ENCODE measurements around the gene C2CD4A.
"Not testable (repeated sequence)": the region's sequence is repeated elsewhere in the genome, so short reads cannot be mapped to it uniquely, and the experiment has no call there.

C2CD4A gene

GRCh38 chr15:62035256-62035924, 31.4 kb upstream of the C2CD4A start:
- H3K9ac ChIP-seq (ENCODE audit: low read depth, low read length, poor library complexity, severe bottlenecking): no peak overlapping the region
- H3K36me3 ChIP-seq (ENCODE audit: insufficient read depth, low read length): peaks cover 35% of the 10 kb centered on the region
- H3K27me3 ChIP-seq (ENCODE audit: insufficient read depth, low read length, poor library complexity, severe bottlenecking): no peaks in the 10 kb centered on the region
- H2AFZ ChIP-seq (ENCODE audit: low read length): no peak overlapping the region
- H3K4me3 ChIP-seq (ENCODE audit: low read length, poor library complexity, severe bottlenecking): no peak overlapping the region
- no peaks in the 10 kb centered on the region for H4K20me1 ChIP-seq (ENCODE audit: insufficient read depth, low read length, poor library complexity, severe bottlenecking)
- no peaks in the 10 kb centered on the region for H3F3A ChIP-seq (ENCODE audit: low read depth)
- H3K4me2 ChIP-seq (ENCODE audit: low read depth, low read length, poor library complexity, severe bottlenecking): no peak overlapping the region
- H3K4me1 ChIP-seq (ENCODE audit: insufficient read depth, low read length, poor library complexity, severe bottlenecking): no peaks in the 10 kb centered on the region
- H3K79me2 ChIP-seq (ENCODE audit: insufficient read depth, low read length): no peaks in the 10 kb centered on the region; the same call in 1 of the 2 replicates
- no peak for TF ChIP-seq EZH2phosphoT487 (IDR thresholded peaks at IDR 0.05; ENCODE audit: borderline replicate concordance)
- no peak for TF ChIP-seq CTCF (conservative IDR thresholded peaks at IDR 0.05; ENCODE audit: low read length)
- H3K9me2 ChIP-seq (replicated peaks; ENCODE audit: low read depth, low read length): no peaks in the 10 kb centered on the region
- no peaks in the 10 kb centered on the region for H3K9me3 ChIP-seq (ENCODE audit: insufficient read depth, low read depth, low read length)

GRCh38 chr15:62046078-62046743, 20.6 kb upstream of the C2CD4A start:
- no peaks in the 10 kb centered on the region for H3K9me3 ChIP-seq (ENCODE audit: insufficient read depth, low read depth, low read length)
- H4K20me1 ChIP-seq (ENCODE audit: insufficient read depth, low read length, poor library complexity, severe bottlenecking): peaks cover 24% of the 10 kb centered on the region
- H3K4me2 ChIP-seq (ENCODE audit: low read depth, low read length, poor library complexity, severe bottlenecking): peak overlapping the region; percentile 39
- peaks cover 12% of the 10 kb centered on the region for H3K4me1 ChIP-seq (ENCODE audit: insufficient read depth, low read length, poor library complexity, severe bottlenecking)
- H3K9me2 ChIP-seq (replicated peaks; ENCODE audit: low read depth, low read length): no peaks in the 10 kb centered on the region
- H2AFZ ChIP-seq (ENCODE audit: low read length): no peak overlapping the region
- TF ChIP-seq EZH2phosphoT487 (IDR thresholded peaks at IDR 0.05; ENCODE audit: borderline replicate concordance) (no peak), CTCF (conservative IDR thresholded peaks at IDR 0.05; ENCODE audit: low read length) (no peak)
- H3K9ac ChIP-seq (ENCODE audit: low read depth, low read length, poor library complexity, severe bottlenecking): no peak overlapping the region
- no peaks in the 10 kb centered on the region for H3F3A ChIP-seq (ENCODE audit: low read depth)
- peaks cover 6% of the 10 kb centered on the region; the same call in 1 of the 2 replicates for H3K36me3 ChIP-seq (ENCODE audit: insufficient read depth, low read length)
- H3K27me3 ChIP-seq (ENCODE audit: insufficient read depth, low read length, poor library complexity, severe bottlenecking): no peaks in the 10 kb centered on the region
- H3K79me2 ChIP-seq (ENCODE audit: insufficient read depth, low read length): peaks cover 41% of the 10 kb centered on the region
- no peak overlapping the region for H3K4me3 ChIP-seq (ENCODE audit: low read length, poor library complexity, severe bottlenecking)

- Histone ChIP-seq H3K36me3 (ENCODE audit: insufficient read depth, low read length) (peaks cover under 1% of the 10 kb centered on the region; the same call in 1 of the 2 replicates), H2AFZ (ENCODE audit: low read length) (no peak overlapping the region), H3K9me2 (replicated peaks; ENCODE audit: low read depth, low read length) (no peaks in the 10 kb centered on the region), H3K4me1 (ENCODE audit: insufficient read depth, low read length, poor library complexity, severe bottlenecking) (peaks cover 18% of the 10 kb centered on the region), H3K4me3 (ENCODE audit: low read length, poor library complexity, severe bottlenecking) (no peak overlapping the region), H3F3A (ENCODE audit: low read depth) (no peaks in the 10 kb centered on the region), H3K9me3 (ENCODE audit: insufficient read depth, low read depth, low read length) (no peaks in the 10 kb centered on the region), H3K4me2 (ENCODE audit: low read depth, low read length, poor library complexity, severe bottlenecking) (no peak overlapping the region), H3K79me2 (ENCODE audit: insufficient read depth, low read length) (peaks cover 52% of the 10 kb centered on the region), H4K20me1 (ENCODE audit: insufficient read depth, low read length, poor library complexity, severe bottlenecking) (peaks cover 32% of the 10 kb centered on the region), H3K9ac (ENCODE audit: low read depth, low read length, poor library complexity, severe bottlenecking) (no peak overlapping the region), H3K27me3 (ENCODE audit: insufficient read depth, low read length, poor library complexity, severe bottlenecking) (no peaks in the 10 kb centered on the region)
- TF ChIP-seq EZH2phosphoT487 (IDR thresholded peaks at IDR 0.05; ENCODE audit: borderline replicate concordance): no peak
- TF ChIP-seq CTCF (conservative IDR thresholded peaks at IDR 0.05; ENCODE audit: low read length): no peak
Measured at GRCh38 chr15:62047282-62047827, 19.4 kb upstream of the C2CD4A start.

- H2AFZ ChIP-seq (ENCODE audit: low read length); H3K4me2 ChIP-seq (ENCODE audit: low read depth, low read length, poor library complexity, severe bottlenecking); H3K27me3 ChIP-seq (ENCODE audit: insufficient read depth, low read length, poor library complexity, severe bottlenecking); H3K9me2 ChIP-seq (replicated peaks; ENCODE audit: low read depth, low read length); H3K4me3 ChIP-seq (ENCODE audit: low read length, poor library complexity, severe bottlenecking); H3K9ac ChIP-seq (ENCODE audit: low read depth, low read length, poor library complexity, severe bottlenecking); H3F3A ChIP-seq (ENCODE audit: low read depth); H3K9me3 ChIP-seq (ENCODE audit: insufficient read depth, low read depth, low read length); H3K36me3 ChIP-seq (ENCODE audit: insufficient read depth, low read length): not testable (repeated sequence)
- Histone ChIP-seq H3K4me1 (ENCODE audit: insufficient read depth, low read length, poor library complexity, severe bottlenecking) (peaks cover 24% of the 10 kb centered on the region), H4K20me1 (ENCODE audit: insufficient read depth, low read length, poor library complexity, severe bottlenecking) (peaks cover 41% of the 10 kb centered on the region), H3K79me2 (ENCODE audit: insufficient read depth, low read length) (peaks cover 61% of the 10 kb centered on the region)
Measured at GRCh38 chr15:62048254-62048653, 18.5 kb upstream of the C2CD4A start.

Data from Loucy (cell line).